Amniotic stem cell (primary cell): ENCODE data around the gene ABCA7.
"Not testable (repeated sequence)": the region's sequence is repeated elsewhere in the genome, so short reads cannot be mapped to it uniquely, and the experiment has no call there.

Experiments
- DNase-seq: peaks from one replicate; lab custom pipeline; 2025; lab: John Stamatoyannopoulos, UW

ABCA7 gene

GRCh38 chr19:1105873-1106840, 66.2 kb downstream of the ABCA7 start:
- DNase-seq: no peak

GRCh38 chr19:1106841-1107660, 67.1 kb downstream of the ABCA7 start:
- DNase-seq: no peak

GRCh38 chr19:1107661-1108261, 67.9 kb downstream of the ABCA7 start:
- DNase-seq: no peak

GRCh38 chr19:1108291-1109031, 68.6 kb downstream of the ABCA7 start:
- no peak for DNase-seq

- DNase-seq: no peak
Observed at GRCh38 chr19:1109032-1109551, 69.2 kb downstream of the ABCA7 start.

- no peak for DNase-seq
Observed at GRCh38 chr19:1109697-1110671, 70.1 kb downstream of the ABCA7 start.

- no peak for DNase-seq
Observed at GRCh38 chr19:1110809-1111640, 71.1 kb downstream of the ABCA7 start.

GRCh38 chr19:1111641-1112267, 71.8 kb downstream of the ABCA7 start:
- DNase-seq: no peak

- DNase-seq: no peak
Observed at GRCh38 chr19:1112268-1113029, 72.5 kb downstream of the ABCA7 start.

- peak; percentile 85 for DNase-seq
Observed at GRCh38 chr19:1113030-1113985, 73.4 kb downstream of the ABCA7 start.

GRCh38 chr19:1113986-1114483, 74.1 kb downstream of the ABCA7 start:
- DNase-seq: no peak

GRCh38 chr19:1114728-1115127, 74.8 kb downstream of the ABCA7 start:
- not testable (repeated sequence) for DNase-seq
